ENCODE measurements around the gene PRDM16.
A peak's percentile ranks its signal among the peaks of the same experiment; 100 is the strongest.

The PRDM16 gene

GRCh38 chr1:3349161-3349967 lies 280.4 kb downstream of the PRDM16 start:
- no peak for DNase-seq

GRCh38 chr1:3349968-3350299 lies 280.9 kb downstream of the PRDM16 start:
- no peak for DNase-seq

GRCh38 chr1:3350506-3351261 lies 281.7 kb downstream of the PRDM16 start:
- DNase-seq, result no peak

GRCh38 chr1:3351449-3352298 lies 282.7 kb downstream of the PRDM16 start:
- no peak for DNase-seq

GRCh38 chr1:3352299-3352951 lies 283.4 kb downstream of the PRDM16 start:
- peak; percentile 65 for DNase-seq

GRCh38 chr1:3352952-3353331 lies 283.9 kb downstream of the PRDM16 start:
- no peak for DNase-seq

- no peak for DNase-seq
These were observed 284.9 kb downstream of the PRDM16 start for GRCh38 chr1:3353876-3354275.

GRCh38 chr1:3355089-3355488 lies 286.1 kb downstream of the PRDM16 start:
- no peak for DNase-seq

- no peak for DNase-seq
These were observed 287.2 kb downstream of the PRDM16 start for GRCh38 chr1:3355894-3356826.

- no peak for DNase-seq
These were observed 287.9 kb downstream of the PRDM16 start for GRCh38 chr1:3356827-3357460.

GRCh38 chr1:3357526-3358297 lies 288.7 kb downstream of the PRDM16 start:
- no peak for DNase-seq

- DNase-seq, result no peak
These were observed 290.3 kb downstream of the PRDM16 start for GRCh38 chr1:3359351-3359750.

GRCh38 chr1:3359756-3360440 lies 290.9 kb downstream of the PRDM16 start:
- DNase-seq, result no peak

GRCh38 chr1:3360646-3361257 lies 291.7 kb downstream of the PRDM16 start:
- DNase-seq, result no peak

GRCh38 chr1:3363023-3363422 lies 294.0 kb downstream of the PRDM16 start:
- DNase-seq, result no peak

GRCh38 chr1:3363756-3364155 lies 294.8 kb downstream of the PRDM16 start:
- DNase-seq, result no peak

GRCh38 chr1:3364551-3364950 lies 295.5 kb downstream of the PRDM16 start:
- DNase-seq, result no peak

- no peak for DNase-seq
These were observed 296.0 kb downstream of the PRDM16 start for GRCh38 chr1:3364983-3365382.

GRCh38 chr1:3365523-3366125 lies 296.6 kb downstream of the PRDM16 start:
- DNase-seq, result no peak
